ENCODE data around the gene HDGFL1. TPM values are rescaled to one million over a fixed set of nuclear protein-coding genes. Genes with fewer than 3 reads are reported as not detected.

The HDGFL1 gene
- total and polyA plus RNA-seq, 2 experiments from 2014 or later = not detected

DNA sequence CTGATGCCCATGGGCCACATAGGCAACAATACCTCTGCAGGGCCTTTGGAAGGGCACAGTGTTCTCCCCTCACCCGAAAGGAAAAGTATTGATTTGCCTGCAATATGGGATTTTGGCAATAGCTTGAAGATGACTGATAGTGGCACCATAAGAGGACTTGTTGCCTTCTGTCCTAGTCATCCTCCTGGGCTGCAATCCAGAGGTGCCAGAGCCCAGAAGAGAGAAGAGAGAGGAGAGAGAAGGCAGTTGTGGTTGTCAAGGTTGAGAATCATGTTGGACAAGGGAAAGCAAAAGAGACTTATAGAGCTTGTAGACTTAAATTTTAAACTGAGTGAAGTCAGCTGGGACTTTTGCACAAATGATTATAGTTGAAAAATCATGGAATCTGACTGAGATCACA lies 14.6 kb downstream of the HDGFL1 start:
- no peak overlapping the region for H3K4me3 ChIP-seq
- no peaks in the 10 kb centered on the region for H3K4me1 ChIP-seq (ENCODE audit: insufficient read depth)
- H3K79me2 ChIP-seq = no peaks in the 10 kb centered on the region
- H3K9me2 ChIP-seq (replicated peaks; ENCODE audit: insufficient read depth) = no peaks in the 10 kb centered on the region
- H4K20me1 ChIP-seq (ENCODE audit: insufficient read depth, poor library complexity, severe bottlenecking) = no peaks in the 10 kb centered on the region
- H2AFZ ChIP-seq = no peak overlapping the region
- no peaks in the 10 kb centered on the region for H3K27me3 ChIP-seq
- H3K36me3 ChIP-seq (replicated peaks; ENCODE audit: insufficient read depth, low read depth) = no peaks in the 10 kb centered on the region
- WGBS (ENCODE audit: low lambda C conversion rate, missing lambda C conversion rate) = 100% methylated on average over 1 of the region's 1 CpG
- H3K27ac ChIP-seq = no peak overlapping the region
- TF ChIP-seq EZH2 (IDR thresholded peaks at IDR 0.05; ENCODE audit: borderline replicate concordance) = no peak
- TF ChIP-seq EZH2phosphoT487 (IDR thresholded peaks at IDR 0.05; ENCODE audit: low read depth, severe bottlenecking, unreplicated experiment) = no peak
- TF ChIP-seq, protein P1, sequence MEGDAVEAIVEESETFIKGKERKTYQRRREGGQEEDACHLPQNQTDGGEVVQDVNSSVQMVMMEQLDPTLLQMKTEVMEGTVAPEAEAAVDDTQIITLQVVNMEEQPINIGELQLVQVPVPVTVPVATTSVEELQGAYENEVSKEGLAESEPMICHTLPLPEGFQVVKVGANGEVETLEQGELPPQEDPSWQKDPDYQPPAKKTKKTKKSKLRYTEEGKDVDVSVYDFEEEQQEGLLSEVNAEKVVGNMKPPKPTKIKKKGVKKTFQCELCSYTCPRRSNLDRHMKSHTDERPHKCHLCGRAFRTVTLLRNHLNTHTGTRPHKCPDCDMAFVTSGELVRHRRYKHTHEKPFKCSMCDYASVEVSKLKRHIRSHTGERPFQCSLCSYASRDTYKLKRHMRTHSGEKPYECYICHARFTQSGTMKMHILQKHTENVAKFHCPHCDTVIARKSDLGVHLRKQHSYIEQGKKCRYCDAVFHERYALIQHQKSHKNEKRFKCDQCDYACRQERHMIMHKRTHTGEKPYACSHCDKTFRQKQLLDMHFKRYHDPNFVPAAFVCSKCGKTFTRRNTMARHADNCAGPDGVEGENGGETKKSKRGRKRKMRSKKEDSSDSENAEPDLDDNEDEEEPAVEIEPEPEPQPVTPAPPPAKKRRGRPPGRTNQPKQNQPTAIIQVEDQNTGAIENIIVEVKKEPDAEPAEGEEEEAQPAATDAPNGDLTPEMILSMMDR (IDR thresholded peaks at IDR 0.05; ENCODE audit: poor library complexity) = no peak
- H3K4me2 ChIP-seq = no peak overlapping the region
- no peaks in the 10 kb centered on the region for H3K9me3 ChIP-seq (ENCODE audit: low read depth)
- no peak for DNase-seq (ENCODE audit: low spot score)

DNA sequence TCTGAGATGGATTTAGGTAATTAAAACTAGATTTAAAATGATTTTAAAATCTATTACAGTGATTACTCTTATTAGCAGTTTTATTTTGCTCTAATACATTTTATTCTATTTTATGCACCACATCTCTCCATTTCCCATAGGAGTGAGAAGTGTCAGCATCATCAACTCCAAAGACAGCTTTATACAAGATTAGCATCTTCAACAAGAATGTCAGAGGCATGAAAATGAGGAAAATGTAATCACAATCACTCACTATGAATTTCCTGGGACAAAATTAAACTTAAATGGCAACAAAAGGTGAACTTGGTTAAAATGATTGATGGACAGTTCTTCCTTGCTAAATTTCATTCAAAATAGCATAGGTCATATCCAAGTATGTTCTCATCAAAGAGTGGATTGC lies 19.8 kb downstream of the HDGFL1 start:
- DNase-seq (ENCODE audit: low spot score) = no peak
- TF ChIP-seq EZH2 (IDR thresholded peaks at IDR 0.05; ENCODE audit: borderline replicate concordance) = no peak
- no peak for TF ChIP-seq EZH2phosphoT487 (IDR thresholded peaks at IDR 0.05; ENCODE audit: low read depth, severe bottlenecking, unreplicated experiment)
- TF ChIP-seq, protein P1 (IDR thresholded peaks at IDR 0.05; ENCODE audit: poor library complexity) = no peak
- Histone ChIP-seq H3K27me3 (no peaks in the 10 kb centered on the region), H2AFZ (no peak overlapping the region), H3K79me2 (no peaks in the 10 kb centered on the region), H3K4me1 (ENCODE audit: insufficient read depth) (peaks cover 6% of the 10 kb centered on the region), H3K4me3 (no peak overlapping the region), H3K27ac (no peak overlapping the region), H3K36me3 (replicated peaks; ENCODE audit: insufficient read depth, low read depth) (no peaks in the 10 kb centered on the region), H3K4me2 (no peak overlapping the region), H3K9me2 (replicated peaks; ENCODE audit: insufficient read depth) (no peaks in the 10 kb centered on the region), H4K20me1 (ENCODE audit: insufficient read depth, poor library complexity, severe bottlenecking) (no peaks in the 10 kb centered on the region), H3K9me3 (ENCODE audit: low read depth) (no peaks in the 10 kb centered on the region)

- no peak for DNase-seq (ENCODE audit: low spot score)
- Histone ChIP-seq H3K4me2 (no peak overlapping the region), H3K79me2 (no peaks in the 10 kb centered on the region), H4K20me1 (ENCODE audit: insufficient read depth, poor library complexity, severe bottlenecking) (no peaks in the 10 kb centered on the region), H3K4me3 (no peak overlapping the region), H3K36me3 (replicated peaks; ENCODE audit: insufficient read depth, low read depth) (no peaks in the 10 kb centered on the region), H2AFZ (no peak overlapping the region), H3K9me3 (ENCODE audit: low read depth) (no peaks in the 10 kb centered on the region), H3K4me1 (ENCODE audit: insufficient read depth) (peaks cover 6% of the 10 kb centered on the region), H3K27ac (no peak overlapping the region), H3K27me3 (no peaks in the 10 kb centered on the region), H3K9me2 (replicated peaks; ENCODE audit: insufficient read depth) (no peaks in the 10 kb centered on the region)
- WGBS (ENCODE audit: low lambda C conversion rate, missing lambda C conversion rate) = 41% methylated on average over 4 of the region's 4 CpGs
- TF ChIP-seq, protein P1 (IDR thresholded peaks at IDR 0.05; ENCODE audit: poor library complexity) = no peak
- TF ChIP-seq EZH2phosphoT487 (IDR thresholded peaks at IDR 0.05; ENCODE audit: low read depth, severe bottlenecking, unreplicated experiment) (no peak), EZH2 (IDR thresholded peaks at IDR 0.05; ENCODE audit: borderline replicate concordance) (no peak)
Observed at GRCh38 chr6:22590423-22590822, 21.1 kb downstream of the HDGFL1 start.

DNA sequence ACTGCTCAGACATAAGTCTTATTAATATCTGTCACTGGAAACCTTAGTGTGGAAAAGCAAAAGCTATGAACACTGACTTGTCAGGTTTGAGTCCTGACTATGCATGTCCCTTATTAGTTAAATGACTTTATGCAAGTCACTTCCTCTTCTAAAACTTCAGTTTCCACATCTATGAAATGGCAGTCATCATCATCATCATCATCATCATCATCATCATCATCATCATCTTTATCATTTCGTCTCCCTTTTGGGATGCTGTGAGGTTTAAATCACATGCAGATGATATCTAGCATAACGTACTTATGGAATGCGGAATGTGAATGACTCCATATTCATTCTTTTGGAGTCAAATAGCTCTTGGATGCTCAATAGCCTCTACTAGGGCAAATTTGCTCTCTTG lies 24.5 kb downstream of the HDGFL1 start:
- Histone ChIP-seq H3K4me2 (no peak overlapping the region), H3K36me3 (replicated peaks; ENCODE audit: insufficient read depth, low read depth) (no peaks in the 10 kb centered on the region), H4K20me1 (ENCODE audit: insufficient read depth, poor library complexity, severe bottlenecking) (no peaks in the 10 kb centered on the region), H3K4me3 (no peak overlapping the region), H3K27me3 (no peaks in the 10 kb centered on the region), H3K9me3 (ENCODE audit: low read depth) (no peaks in the 10 kb centered on the region), H2AFZ (no peak overlapping the region), H3K9me2 (replicated peaks; ENCODE audit: insufficient read depth) (no peaks in the 10 kb centered on the region), H3K4me1 (ENCODE audit: insufficient read depth) (peaks cover 6% of the 10 kb centered on the region), H3K27ac (no peak overlapping the region), H3K79me2 (no peaks in the 10 kb centered on the region)
- WGBS (ENCODE audit: low lambda C conversion rate, missing lambda C conversion rate) = 95% methylated on average over 3 of the region's 3 CpGs
- TF ChIP-seq, protein P1 (IDR thresholded peaks at IDR 0.05; ENCODE audit: poor library complexity) = no peak
- TF ChIP-seq EZH2phosphoT487 (IDR thresholded peaks at IDR 0.05; ENCODE audit: low read depth, severe bottlenecking, unreplicated experiment) (no peak), EZH2 (IDR thresholded peaks at IDR 0.05; ENCODE audit: borderline replicate concordance) (no peak)
- no peak for DNase-seq (ENCODE audit: low spot score)

All from hepatocyte (in vitro differentiated cells).